Stomach (tissue), 4 donors: ENCODE data around the gene PELI2.

Experiments
- CTCF ChIP-seq, 7 experiments: fragments of 450-650 bp in 4 of 7; fragments of 200-600 bp in 3 of 7; sonication (generic) in 3 of 7; IDR thresholded peaks; one replicate each; pipeline ENCODE4 v1.5.1; 2016 to 2019; ENCODE audit warnings: antibody characterized with exemption in 7 of 7, control low read depth in 2 of 7, mild to moderate bottlenecking in 1 of 7
- POLR2A ChIP-seq, 4 donors: fragments of 450-650 bp; IDR thresholded peaks; one replicate each; pipeline ENCODE4 v1.6.1; 2016; ENCODE audit warnings: antibody characterized with exemption in 4 of 4, control low read depth in 2 of 4, mild to moderate bottlenecking in 1 of 4, moderate library complexity in 1 of 4
- POLR2AphosphoS5 ChIP-seq, 3 donors: sonication (generic); formaldehyde crosslinking; IDR thresholded peaks; one replicate each; pipeline ENCODE4 v1.6.1; 2016; ENCODE audit warnings: antibody characterized with exemption in 3 of 3

- TF ChIP-seq CTCF (IDR thresholded peaks at IDR 0.05) (no peak), POLR2A (IDR thresholded peaks at IDR 0.05) (no peak), POLR2AphosphoS5 (IDR thresholded peaks at IDR 0.05) (no peak)
Measured at GRCh38 chr14:56170028-56170427, 51.8 kb downstream of the PELI2 start.
